SK-N-SH treated with all-trans-retinoic acid at 6 μM for 48 hours (cell line): Measurements from ENCODE around the gene PLXNB1.

ENCODE experiments used
- CSRNP3 ChIP-seq: fragments of 250-450 bp; sonication (Bioruptor Pico); IDR thresholded peaks from 2 replicates; pipeline ENCODE4 v1.5.1; 2021; ENCODE audit warnings: mild to moderate bottlenecking, moderate library complexity
- ISL1 ChIP-seq: fragments of 250-450 bp; sonication (Bioruptor Pico); IDR thresholded peaks from 2 replicates; pipeline ENCODE4 v2.1.2; 2022; ENCODE audit warnings: mild to moderate bottlenecking, moderate library complexity
- PATZ1 ChIP-seq: fragments of 250-450 bp; sonication (Bioruptor Pico); IDR thresholded peaks from 2 replicates; pipeline ENCODE4 v1.8.0; 2020; ENCODE audit warnings: mild to moderate bottlenecking, moderate library complexity, borderline replicate concordance
- PPARA ChIP-seq: fragments of 250-450 bp; sonication (Bioruptor Pico); IDR thresholded peaks from 2 replicates; pipeline ENCODE4 v1.5.0; 2020; ENCODE audit warnings: mild to moderate bottlenecking, borderline replicate concordance
- RARB ChIP-seq: fragments of 250-450 bp; sonication (Bioruptor Pico); IDR thresholded peaks from 2 replicates; pipeline ENCODE4 v1.8.0; 2021; ENCODE audit warnings: mild to moderate bottlenecking, moderate library complexity
- ZFP30 ChIP-seq: fragments of 450-650 bp; formaldehyde crosslinking; IDR thresholded peaks from 2 replicates; pipeline ENCODE4 v1.5.0; 2022; ENCODE audit warnings: mild to moderate bottlenecking, moderate library complexity

GRCh38 chr3:48361928-48362327, 68.0 kb downstream of the PLXNB1 start:
- no peak for TF ChIP-seq ZFP30 (CRISPR knock-in tag)
- no peak for TF ChIP-seq PPARA (CRISPR knock-in tag)
- no peak for TF ChIP-seq ISL1
- no peak for TF ChIP-seq CSRNP3 (CRISPR knock-in tag)
- no peak for TF ChIP-seq RARB (CRISPR knock-in tag)
- no peak for TF ChIP-seq PATZ1
